Activated CD4-positive, alpha-beta memory T cell treated with anti-CD3 and anti-CD28 coated beads, Interleukin-2, amount 10 ng/mL, durations not matched to agents 7 days and 5 days (primary cell): ENCODE data around the gene ERGIC1. TPM values are rescaled to one million over a fixed set of nuclear protein-coding genes. Genes with fewer than 3 reads are reported as not detected.

Experiments
- CTCF ChIA-PET: fragments of 350-600 bp; sonication (Branson Sonifier 250); formaldehyde crosslinking; loops from one replicate; lab custom pipeline; 2021; ENCODE audit warnings: antibody characterized with exemption, inconsistent platforms; lab: Charles Lee
- POLR2A ChIA-PET: fragments of 350-600 bp; sonication (Branson Sonifier 250); formaldehyde crosslinking; loops from one replicate; lab custom pipeline; 2021; ENCODE audit warnings: antibody characterized with exemption; lab: Charles Lee
- DNase-seq: peaks from one replicate; pipeline ENCODE4 v3.0.0-alpha.2; 2020
- H3K27ac Mint-ChIP-seq: one replicate; pipeline ENCODE4 v1.8.0; 2021; ENCODE audit warnings: mild to moderate bottlenecking, mixed read lengths
- H3K27me3 Mint-ChIP-seq: one replicate; pipeline ENCODE4 v1.8.0; 2021; ENCODE audit warnings: mixed read lengths
- H3K36me3 Mint-ChIP-seq: one replicate; pipeline ENCODE4 v1.8.0; 2021; ENCODE audit warnings: low read depth, mixed read lengths
- H3K4me1 Mint-ChIP-seq: one replicate; pipeline ENCODE4 v1.8.0; 2021; ENCODE audit warnings: mixed read lengths
- H3K4me3 Mint-ChIP-seq: one replicate; pipeline ENCODE4 v1.8.0; 2021; ENCODE audit warnings: mild to moderate bottlenecking, mixed read lengths
- H3K9me3 Mint-ChIP-seq: one replicate; pipeline ENCODE4 v1.8.0; 2021; ENCODE audit warnings: mixed read lengths
- total RNA-seq, 2 experiments: library from RNA; stranded (reverse); gene quantifications; one replicate each; pipeline ENCODE4 v1.2.3, GENCODE V29; 2021

Gene ERGIC1
- total RNA-seq, 2 experiments from 2014 or later: 36.1 to 37.2 TPM

DNA sequence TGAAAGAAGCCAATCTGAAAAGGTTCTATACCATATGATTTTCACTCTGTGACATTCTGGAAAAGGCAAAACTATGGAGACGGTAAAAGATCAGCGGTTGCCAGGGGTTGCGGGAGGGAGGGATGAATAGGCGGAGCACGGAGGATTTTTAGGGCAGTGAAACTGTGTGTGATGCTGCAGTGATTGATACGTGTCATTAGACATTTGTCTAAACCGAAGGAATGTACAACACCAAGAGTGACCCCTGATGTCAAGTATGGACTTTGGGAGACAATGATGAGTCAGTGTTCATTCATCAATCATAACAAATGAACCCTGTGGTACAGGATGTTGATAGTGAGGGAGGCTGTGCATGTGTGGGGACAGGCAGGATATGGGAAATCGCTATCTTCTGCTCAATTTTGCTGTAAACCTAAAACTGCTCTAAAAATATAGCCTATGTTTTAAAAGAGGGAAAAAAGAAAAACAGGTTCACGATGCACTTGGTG lies 34.4 kb downstream of the ERGIC1 start:
- Mint-ChIP-seq H3K27ac (no peak overlapping the region), H3K9me3 (no peaks in the 10 kb centered on the region), H3K36me3 (no peaks in the 10 kb centered on the region), H3K27me3 (no peaks in the 10 kb centered on the region), H3K4me3 (no peak overlapping the region), H3K4me1 (peaks cover 10% of the 10 kb centered on the region)
- ChIA-PET POLR2A (no interaction called here), CTCF (no interaction called here)
- DNase-seq: no peak

DNA sequence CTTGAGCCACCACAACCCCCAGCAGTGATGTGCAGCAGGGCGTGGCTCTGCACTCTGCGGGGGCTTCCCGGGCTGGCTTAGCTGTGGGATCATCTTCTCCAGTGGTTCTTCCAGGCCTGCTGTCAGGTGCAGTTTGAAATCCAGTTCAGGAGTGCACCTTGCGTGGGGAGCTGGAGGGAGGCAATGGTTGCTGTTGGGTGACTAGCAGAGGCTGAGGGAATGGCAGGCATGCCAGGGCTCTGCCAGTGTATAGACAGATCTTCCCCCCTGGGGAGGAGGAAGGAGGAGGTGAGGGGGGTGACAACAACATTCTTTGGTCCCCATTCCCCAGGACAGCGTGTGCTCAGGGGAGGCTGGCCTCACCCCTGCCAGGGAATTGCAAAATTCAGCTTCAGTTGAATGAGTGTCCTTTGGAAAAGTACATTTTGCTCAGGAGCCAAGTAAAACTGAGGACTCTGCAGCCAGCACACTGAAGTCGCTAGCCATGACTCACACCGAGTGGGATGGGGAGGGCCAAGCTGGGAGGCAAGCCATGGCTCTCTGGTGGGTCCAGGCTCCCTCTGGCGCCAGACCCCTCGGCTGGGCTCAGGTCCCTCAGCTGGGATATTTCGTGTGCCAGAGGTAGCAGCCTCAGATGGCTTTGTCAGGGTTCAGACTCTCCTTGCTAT lies 35.0 kb downstream of the ERGIC1 start:
- ChIA-PET POLR2A (interaction anchor here (1.0 kb wide), 1 partner anchor 9 kb away, joined by 4 read pairs; no protein-coding TSS in a partner anchor), CTCF (no interaction called here)
- no peak overlapping the region for H3K27ac Mint-ChIP-seq
- no peaks in the 10 kb centered on the region for H3K27me3 Mint-ChIP-seq
- no peaks in the 10 kb centered on the region for H3K9me3 Mint-ChIP-seq
- H3K36me3 Mint-ChIP-seq: no peaks in the 10 kb centered on the region
- H3K4me3 Mint-ChIP-seq: no peak overlapping the region
- no peak for DNase-seq
- peaks cover 10% of the 10 kb centered on the region for H3K4me1 Mint-ChIP-seq

DNA sequence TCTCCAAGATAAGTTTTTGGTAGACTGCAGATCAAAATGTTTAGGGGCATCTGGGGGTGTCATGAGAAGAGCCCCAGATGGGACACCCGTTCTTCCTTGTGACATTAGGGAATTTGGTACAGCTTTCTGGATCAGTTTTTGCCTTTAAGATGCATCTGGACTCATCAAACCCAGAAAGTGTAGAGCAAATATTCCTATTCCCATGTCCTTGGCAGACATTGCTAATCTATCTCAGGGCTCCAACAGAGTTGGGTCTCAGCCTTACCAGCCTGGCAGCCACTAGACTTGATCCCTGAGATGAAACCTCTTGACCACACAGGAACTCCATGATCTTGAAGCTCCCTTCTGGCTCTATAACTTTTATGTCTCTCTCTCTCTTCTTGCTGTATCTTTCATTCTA lies 35.6 kb downstream of the ERGIC1 start:
- H3K9me3 Mint-ChIP-seq: no peaks in the 10 kb centered on the region
- H3K36me3 Mint-ChIP-seq: no peaks in the 10 kb centered on the region
- ChIA-PET CTCF (no interaction called here), POLR2A (interaction anchor here (1.0 kb wide), 1 partner anchor 9 kb away, joined by 4 read pairs; no protein-coding TSS in a partner anchor)
- H3K4me3 Mint-ChIP-seq: no peak overlapping the region
- H3K27me3 Mint-ChIP-seq: no peaks in the 10 kb centered on the region
- H3K27ac Mint-ChIP-seq: no peak overlapping the region
- peaks cover 10% of the 10 kb centered on the region for H3K4me1 Mint-ChIP-seq
- DNase-seq: no peak

DNA sequence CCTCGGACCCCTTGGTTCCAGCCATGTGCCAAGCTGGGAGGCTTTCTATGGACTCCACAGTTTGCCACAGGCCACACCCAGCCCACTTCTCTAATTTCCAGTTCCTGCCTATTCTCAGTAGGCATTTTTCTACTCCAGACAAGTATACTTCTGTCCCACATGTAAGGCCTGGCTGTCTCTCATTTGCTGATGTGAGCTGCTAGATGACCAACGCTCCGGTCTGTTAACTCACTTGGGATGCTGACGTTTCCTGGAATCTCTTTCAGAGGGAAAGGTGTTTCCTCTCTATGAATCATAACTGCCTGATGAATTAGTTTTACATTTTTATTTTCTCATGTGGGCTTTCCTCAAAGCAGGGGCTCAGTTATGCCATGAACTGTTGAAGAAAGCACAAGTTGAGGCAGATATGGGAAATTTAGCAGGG lies 36.3 kb downstream of the ERGIC1 start:
- CTCF ChIA-PET: no interaction called here
- H3K27me3 Mint-ChIP-seq: no peaks in the 10 kb centered on the region
- H3K4me1 Mint-ChIP-seq: peaks cover 10% of the 10 kb centered on the region
- H3K36me3 Mint-ChIP-seq: no peaks in the 10 kb centered on the region
- no peak for DNase-seq
- POLR2A ChIA-PET: no interaction called here
- no peak overlapping the region for H3K27ac Mint-ChIP-seq
- H3K9me3 Mint-ChIP-seq: no peaks in the 10 kb centered on the region
- no peak overlapping the region for H3K4me3 Mint-ChIP-seq

GRCh38 chr5:172870715-172871461 lies 36.8 kb downstream of the ERGIC1 start:
- DNase-seq: no peak
- ChIA-PET CTCF (no interaction called here), POLR2A (no interaction called here)
- Mint-ChIP-seq H3K4me1 (peaks cover 10% of the 10 kb centered on the region), H3K4me3 (no peak overlapping the region), H3K27ac (no peak overlapping the region), H3K9me3 (no peaks in the 10 kb centered on the region), H3K27me3 (no peaks in the 10 kb centered on the region), H3K36me3 (no peaks in the 10 kb centered on the region)

DNA sequence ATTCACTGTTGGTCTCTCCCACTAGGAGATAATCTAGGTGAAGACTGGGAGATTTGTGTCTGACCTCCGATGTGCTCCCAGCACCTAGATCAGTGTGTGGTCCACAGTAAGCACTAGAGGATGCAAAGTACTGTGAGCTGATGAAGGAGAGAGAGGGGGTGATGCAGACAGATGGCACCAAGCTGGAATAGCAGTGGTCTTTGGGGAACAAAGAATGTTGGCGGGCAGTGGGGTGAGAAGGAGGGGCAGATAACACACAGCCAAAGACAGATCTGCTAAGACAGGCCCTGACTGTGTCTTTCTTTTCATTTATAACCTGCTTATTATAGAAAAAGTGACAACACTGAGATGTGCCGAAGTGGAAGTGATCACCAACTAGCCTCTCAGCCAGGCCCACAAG lies 37.5 kb downstream of the ERGIC1 start:
- H3K4me3 Mint-ChIP-seq: no peak overlapping the region
- POLR2A ChIA-PET: no interaction called here
- CTCF ChIA-PET: no interaction called here

DNA sequence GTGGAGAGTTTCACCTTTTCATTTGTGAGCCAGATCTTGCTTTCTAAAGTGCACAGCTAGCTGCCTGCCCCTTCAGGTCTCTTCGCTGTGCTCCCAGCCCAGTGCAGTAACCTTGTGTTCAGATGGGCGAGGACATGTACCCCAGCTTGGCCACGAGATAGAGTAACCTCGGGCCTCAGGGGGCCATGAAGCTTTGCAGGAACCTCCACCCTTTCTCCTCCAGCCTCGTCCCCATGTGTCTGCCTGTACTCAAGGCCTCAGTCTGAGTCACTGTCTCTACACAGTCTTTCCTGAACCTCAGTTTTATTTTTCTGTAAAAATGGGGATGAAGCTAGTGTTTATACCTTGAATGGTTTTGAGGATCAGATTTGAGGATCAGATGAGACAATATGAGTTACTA lies 37.9 kb downstream of the ERGIC1 start:
- no peak overlapping the region for H3K27ac Mint-ChIP-seq
- no peaks in the 10 kb centered on the region for H3K36me3 Mint-ChIP-seq
- H3K9me3 Mint-ChIP-seq: no peaks in the 10 kb centered on the region
- no peak for DNase-seq
- ChIA-PET POLR2A (no interaction called here), CTCF (interaction anchor here (0.6 kb wide), 1 partner anchor 68 kb away, joined by 3 read pairs; no protein-coding TSS in a partner anchor)
- H3K4me1 Mint-ChIP-seq: peaks cover 10% of the 10 kb centered on the region
- H3K4me3 Mint-ChIP-seq: no peak overlapping the region
- no peaks in the 10 kb centered on the region for H3K27me3 Mint-ChIP-seq

More for the DNA sequence above, 37.5 kb downstream of the ERGIC1 start:
- Mint-ChIP-seq H3K4me1 (peaks cover 10% of the 10 kb centered on the region), H3K9me3 (no peaks in the 10 kb centered on the region), H3K27ac (no peak overlapping the region), H3K27me3 (no peaks in the 10 kb centered on the region), H3K36me3 (no peaks in the 10 kb centered on the region)
- no peak for DNase-seq

DNA sequence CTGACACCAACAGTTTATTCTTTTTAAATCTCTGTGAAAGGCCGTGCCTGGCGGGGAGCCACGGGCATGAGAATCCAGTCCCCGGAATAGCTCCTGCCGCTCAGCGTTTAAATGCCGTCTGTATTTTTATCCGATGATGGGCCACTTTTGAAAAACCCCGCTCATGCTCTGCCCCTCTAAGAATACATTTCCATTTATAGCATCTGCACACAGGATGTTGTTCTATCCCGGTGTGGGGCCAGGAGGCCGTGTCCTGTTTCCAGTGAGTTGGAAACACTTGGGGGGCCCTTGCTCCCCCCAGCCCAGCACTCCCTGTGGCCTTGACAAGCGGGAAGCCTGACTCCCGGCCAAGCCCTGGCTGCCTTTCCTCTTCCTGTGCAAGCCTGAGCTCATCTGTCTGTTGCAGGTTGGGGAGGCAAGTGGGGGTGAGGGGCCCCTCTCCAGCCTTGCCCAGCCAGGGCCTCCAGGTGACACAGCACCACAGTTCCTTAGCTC lies 39.0 kb downstream of the ERGIC1 start:
- no peak overlapping the region for H3K27ac Mint-ChIP-seq
- CTCF ChIA-PET: no interaction called here

DNA sequence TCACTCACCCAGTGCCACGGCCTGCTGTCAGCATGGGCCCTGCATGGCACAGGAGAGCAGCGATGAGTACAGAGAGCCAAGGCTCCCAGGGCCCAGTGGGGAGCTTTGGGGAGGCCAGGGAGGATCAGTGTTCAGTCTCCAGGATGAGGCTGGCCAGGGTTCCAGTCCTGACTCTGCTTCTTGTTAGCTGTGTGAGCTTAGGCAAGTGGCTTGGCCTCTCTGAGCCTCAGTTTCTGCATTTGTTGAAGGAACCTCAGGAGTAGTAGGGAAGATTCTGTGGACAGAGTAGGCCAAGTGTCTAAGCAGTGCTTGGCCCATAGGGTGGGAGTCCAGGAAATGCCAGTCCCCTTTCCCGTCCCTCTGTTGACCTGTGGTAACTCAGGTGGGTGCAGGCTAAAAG lies 39.5 kb downstream of the ERGIC1 start:
- Mint-ChIP-seq H3K27ac (no peak overlapping the region), H3K36me3 (no peaks in the 10 kb centered on the region), H3K4me1 (peaks cover 5% of the 10 kb centered on the region), H3K9me3 (no peaks in the 10 kb centered on the region), H3K4me3 (no peak overlapping the region), H3K27me3 (no peaks in the 10 kb centered on the region)
- POLR2A ChIA-PET: no interaction called here
- DNase-seq: no peak
- CTCF ChIA-PET: no interaction called here

More for the DNA sequence above, 39.0 kb downstream of the ERGIC1 start:
- no peak for DNase-seq
- Mint-ChIP-seq H3K4me1 (peaks cover 10% of the 10 kb centered on the region), H3K27me3 (no peaks in the 10 kb centered on the region), H3K4me3 (no peak overlapping the region), H3K9me3 (no peaks in the 10 kb centered on the region), H3K36me3 (no peaks in the 10 kb centered on the region)
- POLR2A ChIA-PET: no interaction called here

GRCh38 chr5:172874647-172875504 lies 40.8 kb downstream of the ERGIC1 start:
- Mint-ChIP-seq H3K9me3 (no peaks in the 10 kb centered on the region), H3K4me3 (no peak overlapping the region), H3K4me1 (no peaks in the 10 kb centered on the region), H3K27me3 (no peaks in the 10 kb centered on the region), H3K27ac (no peak overlapping the region), H3K36me3 (no peaks in the 10 kb centered on the region)
- CTCF ChIA-PET: interaction anchor here (0.6 to 2.1 kb wide), 3 partner anchors 43 to 161 kb away, joined by 3 to 9 read pairs (median 4); partner anchors contain the start of gene RPL26L1
- POLR2A ChIA-PET: no interaction called here
- DNase-seq: no peak

DNA sequence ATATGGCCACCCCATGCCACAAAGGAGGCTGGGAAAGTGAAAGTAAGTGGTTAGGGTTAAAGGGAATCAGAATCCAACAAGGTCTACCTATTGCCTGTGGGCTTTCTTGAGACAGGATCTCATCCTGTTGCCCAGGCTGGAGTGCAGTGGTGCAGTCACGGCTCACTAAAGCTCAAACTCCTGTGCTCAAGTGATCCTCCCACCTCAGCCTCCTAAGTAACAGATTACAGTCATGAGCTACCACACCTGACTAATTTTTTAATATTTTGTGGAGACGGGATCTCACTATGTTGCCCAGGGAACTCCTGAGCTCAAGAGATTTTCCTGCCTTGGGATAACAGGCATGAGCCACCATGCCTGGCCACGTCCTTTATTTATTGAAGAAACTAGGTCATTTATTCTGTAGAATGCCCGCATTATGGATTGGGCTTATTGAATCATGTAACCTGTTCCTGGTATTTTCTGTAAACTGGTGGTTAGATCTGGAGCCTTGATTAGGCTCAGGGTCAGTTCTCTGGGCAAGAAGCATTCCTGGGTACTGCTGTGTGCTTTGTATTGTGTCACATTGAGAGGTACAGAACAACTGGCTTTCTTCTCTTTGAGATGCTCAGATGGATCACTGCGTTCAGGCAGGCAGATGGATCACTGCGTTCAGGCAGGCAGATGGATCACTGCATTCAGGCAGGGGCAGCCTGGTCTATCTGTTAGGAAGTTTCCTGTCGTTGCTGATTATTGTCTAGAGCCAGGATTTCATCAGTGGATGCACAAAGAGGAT lies 41.6 kb downstream of the ERGIC1 start:
- ChIA-PET CTCF (interaction anchor here (1.1 to 2.1 kb wide), 2 partner anchors 83 to 161 kb away, joined by 3 to 9 read pairs; partner anchors contain the start of gene RPL26L1), POLR2A (interaction anchor here (1.1 kb wide), 1 partner anchor 111 kb away, joined by 3 read pairs; no protein-coding TSS in a partner anchor)
- no peak for DNase-seq
- no peaks in the 10 kb centered on the region for H3K36me3 Mint-ChIP-seq
- H3K27ac Mint-ChIP-seq: no peak overlapping the region
- H3K4me1 Mint-ChIP-seq: no peaks in the 10 kb centered on the region
- no peaks in the 10 kb centered on the region for H3K27me3 Mint-ChIP-seq
- no peaks in the 10 kb centered on the region for H3K9me3 Mint-ChIP-seq
- no peak overlapping the region for H3K4me3 Mint-ChIP-seq

DNA sequence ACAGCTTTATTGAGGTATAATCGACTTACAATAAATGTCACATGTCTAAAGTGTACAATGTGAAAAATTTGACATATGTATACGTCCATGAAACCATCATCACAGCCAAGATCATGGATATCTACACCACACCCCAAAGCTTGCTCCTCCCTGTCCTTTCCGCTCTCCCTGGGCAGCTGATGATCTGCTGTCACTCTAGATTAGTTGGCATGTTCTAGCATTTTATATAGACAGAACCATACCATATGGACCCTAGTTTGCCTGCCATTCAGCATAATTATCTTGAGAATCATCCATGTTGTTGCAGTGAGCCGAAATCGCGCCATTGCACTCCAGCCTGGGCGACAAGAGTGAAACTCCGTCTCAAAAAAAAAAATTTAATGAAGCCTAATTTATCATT lies 42.5 kb downstream of the ERGIC1 start:
- Mint-ChIP-seq H3K4me1 (peaks cover 2% of the 10 kb centered on the region), H3K9me3 (no peaks in the 10 kb centered on the region), H3K27ac (no peak overlapping the region), H3K27me3 (no peaks in the 10 kb centered on the region), H3K36me3 (peaks cover under 1% of the 10 kb centered on the region), H3K4me3 (no peak overlapping the region)
- ChIA-PET CTCF (interaction anchor here (2.1 kb wide), 1 partner anchor 162 kb away, joined by 9 read pairs; no protein-coding TSS in a partner anchor), POLR2A (interaction anchor here (1.1 kb wide), 1 partner anchor 111 kb away, joined by 3 read pairs; no protein-coding TSS in a partner anchor)
- no peak for DNase-seq
